GM12801 (cell line): ENCODE measurements around the gene FAM241A.

Experiments used
- TF ChIP-seq, protein P1 (sequence below): IDR thresholded peaks from one replicate; pipeline ENCODE4 v1.5.1; 2011; ENCODE audit warnings: control low read depth; ENCODE audit not compliant: insufficient read length; ENCODE audit errors: extremely low read depth

Gene FAM241A

DNA sequence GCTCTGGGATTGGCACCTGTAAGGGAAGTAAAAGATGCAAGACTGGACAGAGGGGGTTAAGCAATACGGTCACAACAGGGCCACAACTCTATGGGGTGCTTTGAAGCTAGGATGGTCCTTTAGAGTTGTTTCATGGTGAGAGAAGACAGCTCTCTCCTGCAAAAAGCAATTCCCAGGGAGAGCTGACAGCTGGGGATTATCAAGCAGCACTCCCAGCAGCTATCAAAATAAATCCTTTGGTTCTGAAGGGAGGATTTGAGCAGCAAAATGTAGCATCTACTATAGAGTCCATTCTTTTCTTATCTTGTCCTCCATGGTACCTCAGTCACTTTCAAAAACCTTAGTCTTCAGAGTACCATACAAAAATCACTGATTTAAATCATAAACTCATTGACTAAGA lies 51.2 kb downstream of the FAM241A start:
- TF ChIP-seq, protein P1, sequence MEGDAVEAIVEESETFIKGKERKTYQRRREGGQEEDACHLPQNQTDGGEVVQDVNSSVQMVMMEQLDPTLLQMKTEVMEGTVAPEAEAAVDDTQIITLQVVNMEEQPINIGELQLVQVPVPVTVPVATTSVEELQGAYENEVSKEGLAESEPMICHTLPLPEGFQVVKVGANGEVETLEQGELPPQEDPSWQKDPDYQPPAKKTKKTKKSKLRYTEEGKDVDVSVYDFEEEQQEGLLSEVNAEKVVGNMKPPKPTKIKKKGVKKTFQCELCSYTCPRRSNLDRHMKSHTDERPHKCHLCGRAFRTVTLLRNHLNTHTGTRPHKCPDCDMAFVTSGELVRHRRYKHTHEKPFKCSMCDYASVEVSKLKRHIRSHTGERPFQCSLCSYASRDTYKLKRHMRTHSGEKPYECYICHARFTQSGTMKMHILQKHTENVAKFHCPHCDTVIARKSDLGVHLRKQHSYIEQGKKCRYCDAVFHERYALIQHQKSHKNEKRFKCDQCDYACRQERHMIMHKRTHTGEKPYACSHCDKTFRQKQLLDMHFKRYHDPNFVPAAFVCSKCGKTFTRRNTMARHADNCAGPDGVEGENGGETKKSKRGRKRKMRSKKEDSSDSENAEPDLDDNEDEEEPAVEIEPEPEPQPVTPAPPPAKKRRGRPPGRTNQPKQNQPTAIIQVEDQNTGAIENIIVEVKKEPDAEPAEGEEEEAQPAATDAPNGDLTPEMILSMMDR, result no peak

DNA sequence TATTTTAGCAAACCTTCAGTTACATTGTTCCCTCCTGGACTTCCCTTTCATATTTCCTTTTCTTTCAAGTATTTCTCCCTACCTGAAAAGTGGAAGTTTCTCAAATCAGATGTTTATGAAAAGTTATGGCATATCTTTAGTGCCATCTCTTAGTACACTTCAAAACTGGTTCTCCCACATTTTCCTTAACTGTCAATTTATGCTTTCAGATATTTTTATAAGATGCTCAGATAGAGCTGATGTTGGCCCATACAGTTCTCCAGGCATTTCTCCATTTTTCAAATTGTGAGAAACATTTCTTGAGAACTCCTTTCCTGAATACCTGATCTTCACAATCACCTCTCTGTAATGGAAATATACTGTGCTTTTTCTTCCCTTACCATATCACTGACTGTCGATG lies 53.8 kb downstream of the FAM241A start:
- TF ChIP-seq, protein P1, result no peak

DNA sequence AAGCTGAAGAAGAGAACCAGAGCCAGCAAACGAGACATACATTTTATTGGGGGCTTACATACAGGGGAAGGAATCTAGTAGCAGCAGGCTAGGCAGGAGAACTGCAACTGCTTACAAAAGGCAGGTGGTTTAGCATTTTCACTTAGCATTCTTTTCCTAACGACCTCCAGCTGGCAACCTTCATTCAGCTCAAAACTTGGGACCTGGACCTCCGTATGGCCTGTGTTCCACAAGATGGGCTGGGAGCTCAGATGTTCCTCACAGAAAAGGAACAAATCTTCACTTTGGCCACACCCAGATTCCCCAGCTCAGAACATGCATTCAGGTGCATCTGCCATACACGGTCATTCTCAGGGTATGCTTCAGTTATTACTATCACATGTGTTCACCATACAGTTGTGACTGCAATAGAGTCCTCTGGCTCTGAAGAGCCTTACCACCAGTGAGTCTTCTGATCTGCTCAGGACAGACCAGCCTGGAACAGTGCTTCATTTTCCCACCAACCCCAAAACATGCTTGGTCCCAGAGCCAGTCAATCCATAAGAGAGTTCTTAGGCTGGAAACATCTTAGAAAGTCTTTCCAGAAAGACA lies 56.8 kb downstream of the FAM241A start:
- TF ChIP-seq, protein P1, result no peak

DNA sequence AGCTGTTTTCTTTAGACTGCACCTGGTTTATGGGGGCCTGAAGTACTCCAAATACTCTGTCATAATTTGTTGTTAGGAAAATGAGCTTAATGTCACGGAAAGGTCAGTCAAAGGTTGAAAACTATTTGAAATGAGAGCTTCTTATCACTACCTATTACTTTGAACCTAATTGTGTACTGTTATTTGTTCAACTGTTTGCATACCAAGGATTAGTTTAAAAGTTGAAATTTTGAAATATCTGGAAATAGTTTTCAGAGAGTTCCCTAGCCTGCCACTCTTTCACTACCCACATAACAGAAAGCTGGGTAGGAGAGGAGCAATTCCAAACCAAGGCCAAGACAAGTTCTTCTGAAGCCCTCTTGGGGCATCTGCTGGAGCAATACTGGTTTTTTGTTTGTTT lies 58.3 kb downstream of the FAM241A start:
- TF ChIP-seq, protein P1, result no peak

DNA sequence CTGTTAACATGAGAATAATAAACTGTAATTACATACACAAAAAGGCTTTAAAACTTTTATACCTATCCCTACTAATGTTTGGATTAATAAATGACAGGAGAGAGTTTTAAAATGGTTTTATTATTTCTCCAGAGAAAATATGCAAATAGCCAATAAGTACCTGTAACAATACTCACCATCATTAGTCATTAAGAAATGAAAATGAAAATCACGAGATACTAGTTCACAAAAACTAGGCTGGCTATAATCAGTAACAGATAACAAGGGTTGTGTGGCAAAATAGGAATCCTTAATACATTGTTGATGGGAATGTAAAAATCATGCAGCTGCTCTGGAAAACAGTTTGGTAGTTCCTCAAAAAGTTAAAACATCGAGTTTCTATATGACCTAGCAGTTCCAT lies 61.2 kb downstream of the FAM241A start:
- TF ChIP-seq, protein P1, result no peak

DNA sequence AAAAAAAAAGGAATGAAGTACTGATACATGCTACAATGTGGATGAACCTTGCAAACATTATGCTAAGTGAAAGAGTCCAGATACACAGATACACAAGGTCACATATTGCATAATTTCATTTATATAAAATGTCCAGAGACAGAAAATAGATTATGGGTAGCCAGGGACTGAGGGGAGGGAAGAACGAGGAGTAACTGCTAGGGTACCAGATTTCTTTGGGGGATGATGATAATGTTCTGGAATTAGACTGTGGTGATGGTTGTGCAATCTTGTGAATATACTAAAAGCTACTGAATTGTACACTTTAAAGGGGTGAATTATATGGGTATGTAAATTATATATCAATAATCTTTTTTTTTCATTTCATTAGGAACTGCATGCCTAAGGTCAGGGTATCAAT lies 65.5 kb downstream of the FAM241A start:
- TF ChIP-seq, protein P1, result no peak

DNA sequence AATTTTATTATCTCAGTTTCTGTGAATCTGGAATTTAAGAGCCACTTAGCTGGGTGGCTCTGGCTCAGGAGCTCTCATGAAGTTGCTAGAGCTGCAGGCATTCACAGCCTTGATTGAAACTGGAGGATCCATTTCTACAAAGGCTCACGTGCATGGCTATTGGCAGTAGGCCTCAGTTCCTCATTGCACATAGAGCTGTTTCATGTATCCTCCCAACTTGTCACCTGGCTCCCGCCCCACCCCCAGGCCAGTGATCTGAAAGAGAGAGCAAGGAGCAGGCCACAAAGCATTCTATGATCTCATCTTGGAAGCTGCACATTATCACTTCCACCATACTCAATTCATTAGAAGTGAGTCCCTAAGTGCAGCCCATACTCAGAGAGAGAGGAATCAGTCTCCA lies 67.8 kb downstream of the FAM241A start:
- TF ChIP-seq, protein P1, result no peak
